ENCODE measurements around the gene SH3PXD2A. TPM values are rescaled to one million over a fixed set of nuclear protein-coding genes. Genes with fewer than 3 reads are reported as not detected.
A peak's percentile ranks its signal among the peaks of the same experiment; 100 is the strongest.
"Not testable (repeated sequence)": the region's sequence is repeated elsewhere in the genome, so short reads cannot be mapped to it uniquely, and the experiment has no call there.

SH3PXD2A gene
- total RNA-seq, 1 donor: 3.1 TPM

DNA sequence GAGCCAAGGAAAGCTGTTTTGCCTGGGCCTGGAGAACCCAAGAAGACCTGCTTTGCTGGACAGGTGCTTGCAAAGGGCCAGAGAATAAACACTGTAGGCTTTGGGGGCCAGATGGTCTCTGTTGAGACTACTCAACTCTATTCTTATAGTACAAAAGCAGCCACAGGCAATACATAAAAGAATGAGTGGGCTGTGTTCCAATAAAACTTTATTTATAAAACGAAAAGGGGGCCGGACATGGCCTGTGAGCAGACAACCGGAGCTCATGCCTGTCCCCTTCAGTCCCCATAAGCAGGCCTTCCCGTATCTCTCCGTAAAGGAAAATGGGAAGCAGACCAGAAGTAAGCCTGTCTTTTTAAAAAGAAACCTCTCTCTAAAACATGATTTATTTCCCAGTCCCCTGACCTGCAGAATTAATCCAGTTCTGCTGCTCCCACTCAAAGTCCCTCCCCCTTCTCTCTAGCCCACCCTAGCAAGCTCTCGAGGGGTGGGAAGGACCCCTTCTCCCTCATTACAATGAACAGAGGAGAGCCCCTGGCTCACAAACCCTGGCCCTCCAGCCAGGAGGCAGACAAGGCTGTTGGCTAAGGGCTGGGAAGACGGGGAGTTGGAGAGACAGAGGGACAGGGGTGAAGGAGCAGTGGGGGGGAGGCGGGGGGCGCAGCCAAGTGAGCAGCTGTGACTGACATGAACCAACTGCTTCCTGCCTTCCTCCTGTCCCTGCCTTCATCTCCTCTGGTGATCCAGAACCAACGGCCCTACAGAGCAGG, 184.1 kb downstream of the SH3PXD2A start:
- no peaks in the 10 kb centered on the region for H3K9me3 ChIP-seq (ENCODE audit: low read depth, low read length)
- H3K4me1 ChIP-seq (ENCODE audit: insufficient read depth, low read length): peaks cover 11% of the 10 kb centered on the region
- H3K27me3 ChIP-seq (ENCODE audit: insufficient read depth, low read length): no peaks in the 10 kb centered on the region
- no peak overlapping the region for H3K4me3 ChIP-seq (ENCODE audit: low read length)

DNA sequence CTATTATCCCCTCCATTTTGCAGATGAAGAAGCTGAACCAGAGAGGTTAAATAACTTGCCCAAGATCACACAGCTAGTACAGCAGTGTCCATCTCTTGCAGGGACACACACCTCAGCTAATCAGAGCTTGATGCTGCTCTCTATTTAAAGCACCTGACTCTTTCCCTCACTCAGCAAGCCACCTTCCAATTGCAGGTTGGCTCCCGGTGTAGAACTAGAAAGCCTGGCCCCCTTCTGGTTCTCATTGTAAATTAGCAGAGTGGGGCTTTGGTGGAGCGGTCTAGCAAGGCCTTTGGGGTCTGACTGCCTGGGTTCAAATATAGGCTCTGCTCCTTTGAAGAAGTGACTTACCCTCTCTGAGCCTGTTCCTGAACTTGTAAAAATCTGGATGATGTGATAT, 185.4 kb downstream of the SH3PXD2A start:
- Histone ChIP-seq H3K4me3 (ENCODE audit: low read length) (no peak overlapping the region), H3K4me1 (ENCODE audit: insufficient read depth, low read length) (peaks cover 11% of the 10 kb centered on the region), H3K27me3 (ENCODE audit: insufficient read depth, low read length) (no peaks in the 10 kb centered on the region), H3K9me3 (ENCODE audit: low read depth, low read length) (no peaks in the 10 kb centered on the region)

- H3K9me3 ChIP-seq (ENCODE audit: low read depth, low read length): no peaks in the 10 kb centered on the region
- H3K4me3 ChIP-seq (ENCODE audit: low read length): no peak overlapping the region
- no peaks in the 10 kb centered on the region for H3K27me3 ChIP-seq (ENCODE audit: insufficient read depth, low read length)
- peaks cover 11% of the 10 kb centered on the region for H3K4me1 ChIP-seq (ENCODE audit: insufficient read depth, low read length)
These were observed 186.0 kb downstream of the SH3PXD2A start for GRCh38 chr10:103669243-103669929.

- Histone ChIP-seq H3K4me1 (ENCODE audit: insufficient read depth, low read length) (peaks cover 11% of the 10 kb centered on the region), H3K27me3 (ENCODE audit: insufficient read depth, low read length) (no peaks in the 10 kb centered on the region), H3K4me3 (ENCODE audit: low read length) (no peak overlapping the region), H3K9me3 (ENCODE audit: low read depth, low read length) (no peaks in the 10 kb centered on the region)
These were observed 186.8 kb downstream of the SH3PXD2A start for GRCh38 chr10:103668351-103669242.

DNA sequence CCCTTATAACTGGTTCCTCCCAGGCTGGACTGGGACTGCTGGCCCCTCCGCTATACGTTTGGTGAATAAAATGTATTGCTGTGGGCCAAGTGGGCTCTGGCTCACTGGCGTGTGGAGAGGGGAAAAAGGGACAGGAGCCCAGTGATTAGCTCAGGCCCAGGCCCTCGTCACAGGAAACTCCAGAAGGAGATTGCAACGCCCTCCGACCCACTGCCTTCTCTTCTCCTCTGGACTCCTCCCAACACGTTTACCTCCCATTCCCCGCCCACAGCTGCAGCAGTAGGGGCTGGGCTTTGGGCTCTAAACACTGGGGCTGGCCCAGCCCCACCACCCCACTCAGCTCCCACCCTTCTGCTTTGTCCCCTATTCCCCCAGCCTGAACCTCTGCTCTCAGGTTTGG, 188.0 kb downstream of the SH3PXD2A start:
- H3K27me3 ChIP-seq (ENCODE audit: insufficient read depth, low read length): no peaks in the 10 kb centered on the region
- no peaks in the 10 kb centered on the region for H3K9me3 ChIP-seq (ENCODE audit: low read depth, low read length)
- H3K4me3 ChIP-seq (ENCODE audit: low read length): no peak overlapping the region
- H3K4me1 ChIP-seq (ENCODE audit: insufficient read depth, low read length): peaks cover 11% of the 10 kb centered on the region

DNA sequence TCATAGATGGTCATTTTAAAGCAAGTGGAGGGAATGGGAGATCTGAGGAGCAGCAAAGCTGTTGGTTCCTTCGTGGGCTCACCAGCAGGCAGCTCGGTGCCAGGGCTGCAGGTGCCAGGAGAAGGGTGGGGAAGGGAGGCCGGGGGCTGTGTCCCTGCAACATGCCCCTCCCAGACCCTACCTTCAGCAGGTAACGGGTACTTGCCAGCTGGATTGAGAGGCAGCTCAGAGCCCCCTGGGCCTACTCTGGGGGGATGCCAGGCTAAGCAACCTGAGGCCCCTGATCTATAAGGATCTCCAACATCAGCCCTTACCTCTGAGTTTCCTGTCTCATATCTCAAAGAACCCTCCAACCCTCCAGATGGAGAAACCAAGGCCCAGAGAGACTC, 188.6 kb downstream of the SH3PXD2A start:
- Histone ChIP-seq H3K4me3 (ENCODE audit: low read length) (no peak overlapping the region), H3K9me3 (ENCODE audit: low read depth, low read length) (no peaks in the 10 kb centered on the region), H3K27me3 (ENCODE audit: insufficient read depth, low read length) (no peaks in the 10 kb centered on the region), H3K4me1 (ENCODE audit: insufficient read depth, low read length) (peaks cover 14% of the 10 kb centered on the region)

DNA sequence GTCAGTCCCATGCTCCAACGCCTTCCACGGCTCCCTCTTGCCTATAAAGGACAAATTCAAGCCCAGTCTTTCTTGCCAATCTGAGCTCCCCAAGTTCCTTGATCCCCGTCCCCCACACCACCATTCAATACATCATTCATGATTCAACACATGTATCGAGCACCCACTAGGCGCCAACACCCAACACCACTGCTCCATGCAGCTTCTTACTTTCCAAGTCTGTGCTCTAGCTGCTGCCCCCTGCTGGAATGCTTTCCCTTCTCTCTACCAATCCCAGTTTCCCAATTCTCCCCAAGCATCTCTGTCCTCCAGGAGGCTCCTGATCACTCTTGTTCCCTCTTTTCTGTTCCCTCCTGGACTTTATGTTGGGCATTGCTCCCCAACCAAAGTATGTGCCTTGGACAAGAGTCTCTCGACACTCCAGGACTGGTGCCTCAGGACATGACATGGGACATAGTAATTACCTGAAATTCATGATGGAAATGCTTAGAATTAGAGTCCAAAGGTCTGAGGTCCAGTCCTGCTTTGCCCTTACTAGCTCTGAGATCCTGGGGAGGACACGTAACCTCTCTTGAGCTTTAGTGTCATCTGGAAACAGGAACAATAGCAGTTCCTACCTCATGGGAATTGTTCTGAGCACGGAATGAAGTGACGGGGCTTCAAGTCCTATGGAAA, 189.2 kb downstream of the SH3PXD2A start:
- no peak overlapping the region for H3K4me3 ChIP-seq (ENCODE audit: low read length)
- no peaks in the 10 kb centered on the region for H3K9me3 ChIP-seq (ENCODE audit: low read depth, low read length)
- no peaks in the 10 kb centered on the region for H3K27me3 ChIP-seq (ENCODE audit: insufficient read depth, low read length)
- H3K4me1 ChIP-seq (ENCODE audit: insufficient read depth, low read length): peaks cover 18% of the 10 kb centered on the region

GRCh38 chr10:103665162-103665889, 190.1 kb downstream of the SH3PXD2A start:
- no peaks in the 10 kb centered on the region for H3K27me3 ChIP-seq (ENCODE audit: insufficient read depth, low read length)
- H3K4me3 ChIP-seq (ENCODE audit: low read length): no peak overlapping the region
- H3K4me1 ChIP-seq (ENCODE audit: insufficient read depth, low read length): peaks cover 25% of the 10 kb centered on the region
- H3K9me3 ChIP-seq (ENCODE audit: low read depth, low read length): no peaks in the 10 kb centered on the region

DNA sequence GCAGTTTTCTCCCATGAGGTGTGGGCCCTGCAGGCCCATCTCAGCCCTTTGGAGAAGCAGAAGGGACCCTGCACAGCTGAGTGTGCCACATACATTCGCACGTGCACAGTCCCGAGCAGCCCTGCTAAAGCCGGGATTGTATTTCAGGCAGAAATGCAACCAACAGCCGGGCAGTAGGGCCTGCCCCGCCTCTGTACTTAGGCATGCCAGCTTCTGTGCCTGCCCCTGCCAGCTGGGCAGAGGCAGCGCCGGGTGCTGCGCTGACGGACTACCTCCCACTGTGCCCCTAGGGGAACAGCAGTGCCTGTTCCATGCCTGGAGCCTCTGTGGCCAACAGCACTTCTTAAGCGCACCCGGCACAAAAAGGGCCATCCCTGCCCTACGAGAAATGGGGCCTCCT, 191.6 kb downstream of the SH3PXD2A start:
- H3K4me1 ChIP-seq (ENCODE audit: insufficient read depth, low read length): peaks cover 28% of the 10 kb centered on the region
- no peaks in the 10 kb centered on the region for H3K27me3 ChIP-seq (ENCODE audit: insufficient read depth, low read length)
- H3K9me3 ChIP-seq (ENCODE audit: low read depth, low read length): no peaks in the 10 kb centered on the region
- no peak overlapping the region for H3K4me3 ChIP-seq (ENCODE audit: low read length)

DNA sequence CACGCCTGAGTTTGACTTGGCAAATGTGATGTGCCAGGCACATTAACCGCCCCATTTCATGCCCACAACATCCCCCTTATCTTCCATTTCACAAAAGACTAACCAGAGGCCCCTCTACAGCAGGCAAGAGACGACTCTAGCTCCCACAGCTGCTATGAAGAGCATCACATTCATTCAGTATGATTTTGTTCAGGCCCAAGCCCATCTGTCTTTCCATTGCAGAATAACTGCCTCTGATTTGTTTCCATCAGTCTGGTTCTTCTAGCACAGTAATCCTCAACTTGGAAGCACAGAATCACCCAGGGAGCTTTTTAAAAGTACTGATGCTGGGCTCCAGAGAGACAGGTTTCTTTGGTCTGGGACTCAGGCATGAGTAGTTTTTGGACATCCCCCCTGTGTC, 192.1 kb downstream of the SH3PXD2A start:
- no peak overlapping the region for H3K4me3 ChIP-seq (ENCODE audit: low read length)
- H3K4me1 ChIP-seq (ENCODE audit: insufficient read depth, low read length): peaks cover 23% of the 10 kb centered on the region
- no peaks in the 10 kb centered on the region for H3K9me3 ChIP-seq (ENCODE audit: low read depth, low read length)
- H3K27me3 ChIP-seq (ENCODE audit: insufficient read depth, low read length): no peaks in the 10 kb centered on the region

DNA sequence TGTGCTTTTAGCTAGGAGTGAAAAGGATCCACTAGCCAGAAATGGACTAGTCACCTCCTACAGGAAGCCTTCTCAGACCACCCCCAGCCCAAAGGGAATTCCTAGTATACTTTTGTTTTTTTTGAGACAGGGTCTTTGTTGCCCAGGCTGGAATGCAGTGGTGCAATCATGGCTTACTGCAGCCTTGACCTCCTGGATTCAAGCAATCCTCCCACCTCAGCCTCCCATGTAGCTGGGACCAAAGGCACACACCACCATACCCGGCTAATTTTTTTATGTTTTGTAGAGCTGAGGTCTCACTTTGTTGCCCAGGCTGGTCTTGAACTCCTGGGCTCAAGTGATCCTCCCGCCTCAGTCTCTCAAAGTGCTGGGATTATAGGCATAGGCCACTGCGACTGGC, 192.7 kb downstream of the SH3PXD2A start:
- peaks cover 20% of the 10 kb centered on the region for H3K4me1 ChIP-seq (ENCODE audit: insufficient read depth, low read length)
- not testable (repeated sequence) for H3K9me3 ChIP-seq (ENCODE audit: low read depth, low read length); H3K27me3 ChIP-seq (ENCODE audit: insufficient read depth, low read length); H3K4me3 ChIP-seq (ENCODE audit: low read length)

- Histone ChIP-seq H3K4me1 (ENCODE audit: insufficient read depth, low read length) (peaks cover 20% of the 10 kb centered on the region), H3K27me3 (ENCODE audit: insufficient read depth, low read length) (no peaks in the 10 kb centered on the region), H3K9me3 (ENCODE audit: low read depth, low read length) (no peaks in the 10 kb centered on the region), H3K4me3 (ENCODE audit: low read length) (peak overlapping the region; percentile 51)
These were observed 194.0 kb downstream of the SH3PXD2A start for GRCh38 chr10:103661198-103661950.

DNA sequence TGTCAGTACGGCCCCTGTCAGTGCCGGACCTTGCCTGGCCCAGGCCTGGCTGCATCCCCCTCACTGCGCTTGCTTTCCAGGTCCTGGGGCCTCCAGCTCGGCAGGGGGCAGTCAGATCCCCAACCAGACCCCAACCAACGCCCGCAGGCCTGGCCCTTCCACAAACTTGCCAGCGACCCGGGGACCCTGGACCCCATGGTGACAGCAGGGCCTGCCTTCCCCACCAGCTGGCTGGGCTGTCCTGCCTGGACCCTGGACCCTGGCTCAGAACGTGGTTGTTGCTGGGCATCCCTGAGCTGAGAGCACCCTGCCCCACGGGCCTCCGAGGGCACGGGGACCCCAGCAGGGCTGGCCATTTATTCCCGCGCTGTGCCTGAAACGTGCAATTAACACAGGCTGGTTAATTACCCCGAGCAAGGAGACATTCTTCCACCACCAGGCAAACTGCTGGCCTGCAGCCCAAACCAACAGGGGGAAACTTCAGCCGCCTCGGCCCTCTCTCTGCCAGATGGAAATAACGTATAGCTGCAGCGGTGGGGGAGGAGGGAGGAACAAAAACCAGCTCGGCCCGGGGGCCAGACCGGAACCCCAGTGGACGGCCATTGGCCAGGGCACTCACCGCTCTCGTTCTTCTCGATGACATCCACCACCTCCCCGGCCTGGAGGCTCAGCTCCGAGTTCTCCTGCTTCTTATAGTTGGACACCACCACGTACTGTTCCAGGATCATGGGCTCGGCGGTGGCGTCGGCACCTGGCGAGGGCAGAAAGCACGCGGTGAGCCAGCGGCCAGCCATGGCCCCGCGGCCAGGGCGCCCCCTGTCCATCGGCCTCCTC, 194.8 kb downstream of the SH3PXD2A start:
- Histone ChIP-seq H3K9me3 (ENCODE audit: low read depth, low read length) (no peaks in the 10 kb centered on the region), H3K27me3 (ENCODE audit: insufficient read depth, low read length) (no peaks in the 10 kb centered on the region), H3K4me1 (ENCODE audit: insufficient read depth, low read length) (peaks cover 20% of the 10 kb centered on the region), H3K4me3 (ENCODE audit: low read length) (peak overlapping the region; percentile 51)

All from mononuclear cell (primary cell).